ENCODE measurements around the gene FGB.

DNA sequence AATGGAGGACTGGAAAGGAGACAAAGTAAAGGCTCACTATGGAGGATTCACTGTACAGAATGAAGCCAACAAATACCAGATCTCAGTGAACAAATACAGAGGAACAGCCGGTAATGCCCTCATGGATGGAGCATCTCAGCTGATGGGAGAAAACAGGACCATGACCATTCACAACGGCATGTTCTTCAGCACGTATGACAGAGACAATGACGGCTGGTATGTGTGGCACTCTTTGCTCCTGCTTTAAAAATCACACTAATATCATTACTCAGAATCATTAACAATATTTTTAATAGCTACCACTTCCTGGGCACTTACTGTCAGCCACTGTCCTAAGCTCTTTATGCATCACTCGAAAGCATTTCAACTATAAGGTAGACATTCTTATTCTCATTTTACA is 6.8 kb downstream of the FGB start:
- TF ChIP-seq, protein P1, sequence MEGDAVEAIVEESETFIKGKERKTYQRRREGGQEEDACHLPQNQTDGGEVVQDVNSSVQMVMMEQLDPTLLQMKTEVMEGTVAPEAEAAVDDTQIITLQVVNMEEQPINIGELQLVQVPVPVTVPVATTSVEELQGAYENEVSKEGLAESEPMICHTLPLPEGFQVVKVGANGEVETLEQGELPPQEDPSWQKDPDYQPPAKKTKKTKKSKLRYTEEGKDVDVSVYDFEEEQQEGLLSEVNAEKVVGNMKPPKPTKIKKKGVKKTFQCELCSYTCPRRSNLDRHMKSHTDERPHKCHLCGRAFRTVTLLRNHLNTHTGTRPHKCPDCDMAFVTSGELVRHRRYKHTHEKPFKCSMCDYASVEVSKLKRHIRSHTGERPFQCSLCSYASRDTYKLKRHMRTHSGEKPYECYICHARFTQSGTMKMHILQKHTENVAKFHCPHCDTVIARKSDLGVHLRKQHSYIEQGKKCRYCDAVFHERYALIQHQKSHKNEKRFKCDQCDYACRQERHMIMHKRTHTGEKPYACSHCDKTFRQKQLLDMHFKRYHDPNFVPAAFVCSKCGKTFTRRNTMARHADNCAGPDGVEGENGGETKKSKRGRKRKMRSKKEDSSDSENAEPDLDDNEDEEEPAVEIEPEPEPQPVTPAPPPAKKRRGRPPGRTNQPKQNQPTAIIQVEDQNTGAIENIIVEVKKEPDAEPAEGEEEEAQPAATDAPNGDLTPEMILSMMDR (IDR thresholded peaks at IDR 0.05): no peak
- TF ChIP-seq POLR2AphosphoS5 (IDR thresholded peaks at IDR 0.05) (no peak), EP300 (IDR thresholded peaks at IDR 0.05) (no peak), POLR2A (IDR thresholded peaks at IDR 0.05) (no peak)

All from stomach (tissue), 4 donors.